HEK293T (cell line): Measurements from ENCODE around the gene CBX4.

Experiments
- CTCF ChIA-PET: fragments of 350-600 bp; formaldehyde crosslinking; extraction: SDS; loops from one replicate; lab custom pipeline; 2021; ENCODE audit warnings: antibody characterized with exemption, inconsistent platforms; lab: Yijun Ruan, JAX
- POLR2A ChIA-PET: fragments of 350-600 bp; formaldehyde crosslinking; extraction: SDS; loops from one replicate; lab custom pipeline; 2020; ENCODE audit warnings: antibody characterized with exemption, inconsistent platforms; lab: Yijun Ruan, JAX
- DNase-seq: peaks from one replicate; pipeline ENCODE4 v3.0.0; 2012; ENCODE audit warnings: mixed read lengths; ENCODE audit errors: extremely low spot score
- ARNT ChIP-seq: fragments of 450-650 bp; IDR thresholded peaks from 2 replicates; pipeline ENCODE4 v1.6.1; 2017; ENCODE audit warnings: mild to moderate bottlenecking
- BHLHE40 ChIP-seq: fragments of 450-650 bp; IDR thresholded peaks from 2 replicates; pipeline ENCODE4 v1.6.1; 2016; ENCODE audit warnings: mild to moderate bottlenecking, moderate library complexity, borderline replicate concordance
- CTBP1 ChIP-seq: fragments of 450-650 bp; IDR thresholded peaks from 2 replicates; pipeline ENCODE4 v1.6.1; 2016; ENCODE audit warnings: borderline replicate concordance
- ELF4 ChIP-seq: fragments of 450-650 bp; IDR thresholded peaks from 2 replicates; pipeline ENCODE4 v1.6.1; 2017; ENCODE audit warnings: antibody characterized with exemption
- FOXA1 ChIP-seq: fragments of 450-650 bp; IDR thresholded peaks from 2 replicates; pipeline ENCODE4 v1.6.1; 2016; ENCODE audit warnings: mild to moderate bottlenecking
- FOXK2 ChIP-seq: fragments of 450-650 bp; IDR thresholded peaks from 2 replicates; pipeline ENCODE4 v1.6.1; 2016; ENCODE audit warnings: mild to moderate bottlenecking
- FOXM1 ChIP-seq: fragments of 450-650 bp; IDR thresholded peaks from 2 replicates; pipeline ENCODE4 v1.6.1; 2017; ENCODE audit warnings: mild to moderate bottlenecking, borderline replicate concordance
- HDGF ChIP-seq: fragments of 450-650 bp; IDR thresholded peaks from 2 replicates; pipeline ENCODE4 v1.6.1; 2017; ENCODE audit warnings: antibody characterized with exemption, borderline replicate concordance
- L3MBTL2 ChIP-seq: fragments of 450-650 bp; conservative IDR thresholded peaks from 2 replicates; pipeline ENCODE4 v1.6.1; 2016; ENCODE audit warnings: mild to moderate bottlenecking
- LEF1 ChIP-seq: fragments of 450-650 bp; IDR thresholded peaks from 2 replicates; pipeline ENCODE4 v1.6.1; 2017; ENCODE audit warnings: mild to moderate bottlenecking, borderline replicate concordance
- NFRKB ChIP-seq: fragments of 450-650 bp; IDR thresholded peaks from 2 replicates; pipeline ENCODE4 v1.6.1; 2016; ENCODE audit warnings: mild to moderate bottlenecking, moderate library complexity
- SP1 ChIP-seq: fragments of 450-650 bp; IDR thresholded peaks from 2 replicates; pipeline ENCODE4 v1.6.1; 2017
- SUZ12 ChIP-seq: fragments of 450-650 bp; IDR thresholded peaks from 2 replicates; pipeline ENCODE4 v1.6.1; 2016; ENCODE audit warnings: mild to moderate bottlenecking
- TARDBP ChIP-seq: fragments of 450-650 bp; IDR thresholded peaks from 2 replicates; pipeline ENCODE4 v1.6.1; 2016
- ZNF384 ChIP-seq: fragments of 450-650 bp; IDR thresholded peaks from 2 replicates; pipeline ENCODE4 v1.6.1; 2016
- TF ChIP-seq, protein P1 (sequence below): fragments of 450-650 bp; IDR thresholded peaks from 2 replicates; pipeline ENCODE4 v1.6.1; 2016

CBX4 gene

GRCh38 chr17:79818026-79818758, 21.0 kb downstream of the CBX4 start:
- no peak for DNase-seq
- CTCF ChIA-PET: interaction anchor here (0.6 to 1.2 kb wide), 5 partner anchors 16 to 175 kb away, joined by 3 to 6 read pairs (median 3); no protein-coding TSS in a partner anchor
- no peak for TF ChIP-seq SP1
- TF ChIP-seq SUZ12: no peak
- no peak for TF ChIP-seq ARNT
- TF ChIP-seq FOXM1: no peak
- TF ChIP-seq BHLHE40: no peak
- TF ChIP-seq, protein P1, sequence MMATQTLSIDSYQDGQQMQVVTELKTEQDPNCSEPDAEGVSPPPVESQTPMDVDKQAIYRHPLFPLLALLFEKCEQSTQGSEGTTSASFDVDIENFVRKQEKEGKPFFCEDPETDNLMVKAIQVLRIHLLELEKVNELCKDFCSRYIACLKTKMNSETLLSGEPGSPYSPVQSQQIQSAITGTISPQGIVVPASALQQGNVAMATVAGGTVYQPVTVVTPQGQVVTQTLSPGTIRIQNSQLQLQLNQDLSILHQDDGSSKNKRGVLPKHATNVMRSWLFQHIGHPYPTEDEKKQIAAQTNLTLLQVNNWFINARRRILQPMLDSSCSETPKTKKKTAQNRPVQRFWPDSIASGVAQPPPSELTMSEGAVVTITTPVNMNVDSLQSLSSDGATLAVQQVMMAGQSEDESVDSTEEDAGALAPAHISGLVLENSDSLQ: no peak
- no peak for TF ChIP-seq FOXK2
- TF ChIP-seq TARDBP: no peak
- no peak for TF ChIP-seq ELF4
- TF ChIP-seq FOXA1: no peak
- no peak for TF ChIP-seq ZNF384
- TF ChIP-seq NFRKB: no peak
- no peak for TF ChIP-seq HDGF
- no peak for TF ChIP-seq CTBP1
- TF ChIP-seq L3MBTL2: no peak
- TF ChIP-seq LEF1: no peak
- POLR2A ChIA-PET: interaction anchor here (1.0 to 3.6 kb wide), 6 partner anchors 10 to 24 kb away, joined by 3 to 12 read pairs (median 4); partner anchors contain the start of gene CBX4

- CTCF ChIA-PET: no interaction called here
- POLR2A ChIA-PET: no interaction called here
- DNase-seq: no peak
- TF ChIP-seq L3MBTL2: no peak
- TF ChIP-seq TARDBP: no peak
- TF ChIP-seq FOXK2: no peak
- no peak for TF ChIP-seq BHLHE40
- TF ChIP-seq CTBP1: no peak
- TF ChIP-seq, protein P1: no peak
- TF ChIP-seq SP1: no peak
- TF ChIP-seq FOXA1: no peak
- TF ChIP-seq ZNF384: no peak
Measured at GRCh38 chr17:79815836-79816461, 23.3 kb downstream of the CBX4 start.

DNA sequence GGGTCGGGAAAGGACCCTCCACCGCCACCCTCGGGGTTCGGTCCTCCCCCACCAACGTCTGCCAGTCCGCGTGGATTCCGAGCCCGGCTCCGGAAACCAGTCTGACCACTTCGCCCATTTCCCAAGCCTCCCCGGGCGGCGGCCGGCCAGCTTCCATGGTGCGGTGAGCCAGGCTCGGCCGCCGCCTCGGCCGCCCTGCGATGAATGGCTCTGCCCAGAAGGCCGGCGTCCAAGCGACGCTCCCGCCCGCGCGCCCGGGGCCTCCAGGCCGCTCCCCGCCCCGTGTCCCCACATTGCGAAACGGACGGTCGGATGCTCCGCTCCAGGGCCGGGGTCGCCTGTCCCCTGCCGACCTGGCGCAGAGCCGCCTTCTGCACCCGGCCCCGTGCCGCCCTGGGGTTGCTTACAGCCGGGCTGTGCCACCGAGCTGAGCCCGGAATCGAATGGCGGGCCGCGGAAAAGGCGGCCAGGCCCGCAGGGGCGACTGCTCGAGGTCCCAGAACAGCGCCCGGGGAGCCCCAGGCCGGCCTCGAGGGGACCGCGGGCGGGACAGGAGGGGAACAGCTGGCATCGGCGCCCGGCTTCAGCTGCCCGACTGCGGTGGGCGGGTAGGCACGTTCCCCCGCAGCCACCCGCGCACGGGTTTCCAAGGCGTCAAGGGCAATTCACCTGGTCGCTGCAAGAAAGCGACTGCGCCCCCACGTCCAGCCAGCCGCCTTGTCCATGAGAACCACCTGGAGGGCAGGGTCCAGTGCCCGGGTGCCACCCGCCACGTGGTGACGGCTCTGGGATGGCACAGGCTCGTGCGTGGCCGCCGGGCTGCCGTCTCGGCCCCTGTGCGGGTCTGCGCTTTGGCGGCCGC, 24.0 kb downstream of the CBX4 start:
- CTCF ChIA-PET: no interaction called here
- no peak for DNase-seq
- no peak for TF ChIP-seq NFRKB
- TF ChIP-seq SUZ12: no peak
- no peak for TF ChIP-seq ZNF384
- TF ChIP-seq FOXK2: no peak
- POLR2A ChIA-PET: interaction anchor here (4.2 to 5.4 kb wide), 2 partner anchors 21 to 25 kb away, joined by 25 to 58 read pairs; partner anchors contain the start of gene CBX4

GRCh38 chr17:79814127-79814973, 24.9 kb downstream of the CBX4 start:
- TF ChIP-seq FOXK2: no peak
- TF ChIP-seq, protein P1: no peak
- TF ChIP-seq HDGF: no peak
- TF ChIP-seq LEF1: no peak
- no peak for TF ChIP-seq SP1
- no peak for TF ChIP-seq ZNF384
- no peak for TF ChIP-seq BHLHE40
- TF ChIP-seq ELF4: no peak
- TF ChIP-seq SUZ12: no peak
- TF ChIP-seq FOXA1: no peak
- no peak for TF ChIP-seq NFRKB
- no peak for TF ChIP-seq L3MBTL2
- ChIA-PET POLR2A (interaction anchor here (0.6 to 5.4 kb wide), 12 partner anchors 8 to 179 kb away, joined by 3 to 58 read pairs (median 4); partner anchors contain the start of genes CBX4 and CBX8), CTCF (interaction anchor here (0.5 kb wide), 1 partner anchor 108 kb away, joined by 3 read pairs; no protein-coding TSS in a partner anchor)
- DNase-seq: no peak
